C4-2B (cell line): ENCODE data around the gene ASPDH.

ENCODE experiments used
- CTCF ChIP-seq: fragments of 450-650 bp; conservative IDR thresholded peaks from 2 replicates; pipeline ENCODE4 v1.5.1; 2017; ENCODE audit warnings: mild to moderate bottlenecking
- ZFX ChIP-seq: fragments of 450-650 bp; IDR thresholded peaks from 2 replicates; pipeline ENCODE4 v1.6.1; 2017

GRCh38 chr19:50550594-50550966 lies 36.9 kb upstream of the ASPDH start:
- TF ChIP-seq CTCF (no peak), ZFX (no peak)
